Caco-2 (cell line): Measurements from ENCODE around the gene SETDB1. TPM values are rescaled to one million over a fixed set of nuclear protein-coding genes. Genes with fewer than 3 reads are reported as not detected.
A peak's percentile ranks its signal among the peaks of the same experiment; 100 is the strongest.

ENCODE experiments used
- BruUV-seq: library from RNA; stranded (reverse); fragments of 400-500 nt; replicated peaks from 2 replicates; lab custom pipeline; 2021; lab: Mats Ljungman, UMichigan
- CTCF ChIA-PET: fragments of 300-600 bp; sonication (Branson Sonifier 250); formaldehyde crosslinking; loops from one replicate; lab custom pipeline; 2022; ENCODE audit warnings: antibody characterized with exemption; lab: Charles Lee
- POLR2A ChIA-PET: fragments of 300-600 bp; sonication (Branson Sonifier 250); formaldehyde crosslinking; loops from one replicate; lab custom pipeline; 2022; ENCODE audit warnings: antibody characterized with exemption; lab: Charles Lee
- DNase-seq, 2 experiments: peaks; one replicate each; pipeline versions ENCODE4 v3.0.0 to v3.0.0-alpha.2; 2020 to 2022
- H3K27me3 ChIP-seq: replicated peaks from 2 replicates; pipeline ENCODE4 v1.6.0; 2011; ENCODE audit warnings: low read length; ENCODE audit not compliant: control insufficient read depth, insufficient read depth
- H3K36me3 ChIP-seq: 2 replicates; pipeline ENCODE4 v1.5.1; 2011; ENCODE audit warnings: low read length; ENCODE audit not compliant: control insufficient read depth, insufficient read depth
- H3K4me1 ChIP-seq: fragments of 250-450 bp; sonication (Bioruptor Pico); 2 replicates; pipeline ENCODE4 v1.5.1; 2020; ENCODE audit warnings: mild to moderate bottlenecking
- H3K4me3 ChIP-seq: 2 replicates; pipeline ENCODE4 v1.5.1; 2011; ENCODE audit warnings: low read depth, mild to moderate bottlenecking, control low read depth, low read length
- H3K9me3 ChIP-seq: fragments of 250-450 bp; sonication (Bioruptor Pico); 2 replicates; pipeline ENCODE4 v1.5.1; 2020; ENCODE audit warnings: mild to moderate bottlenecking, moderate library complexity
- H3K27ac Mint-ChIP-seq: one replicate; pipeline ENCODE4 v1.8.0; 2022; ENCODE audit warnings: mixed read lengths; ENCODE audit not compliant: unreplicated experiment
- H3K27me3 Mint-ChIP-seq: one replicate; pipeline ENCODE4 v1.8.0; 2022; ENCODE audit warnings: mixed read lengths; ENCODE audit not compliant: insufficient read depth, unreplicated experiment
- H3K36me3 Mint-ChIP-seq: one replicate; pipeline ENCODE4 v1.8.0; 2022; ENCODE audit warnings: mild to moderate bottlenecking, mixed read lengths; ENCODE audit not compliant: insufficient read depth, unreplicated experiment
- H3K4me1 Mint-ChIP-seq: one replicate; pipeline ENCODE4 v1.8.0; 2022; ENCODE audit warnings: low read depth, mixed read lengths; ENCODE audit not compliant: unreplicated experiment
- H3K4me3 Mint-ChIP-seq: one replicate; pipeline ENCODE4 v1.8.0; 2022; ENCODE audit warnings: mild to moderate bottlenecking, moderate library complexity, mixed read lengths; ENCODE audit not compliant: unreplicated experiment
- H3K9me3 Mint-ChIP-seq: one replicate; pipeline ENCODE4 v1.8.0; 2022; ENCODE audit warnings: mixed read lengths; ENCODE audit not compliant: unreplicated experiment
- CTCF ChIP-seq, 2 experiments: fragments of 200-600 bp in 1 of 2; IDR thresholded peaks; 1 replicate in 1 of 2; 2 replicates in 1 of 2; pipeline versions ENCODE4 v1.5.1 to v1.8.0; 2011 to 2022; ENCODE audit warnings: antibody characterized with exemption in 1 of 2, control low read depth in 1 of 2, inconsistent platforms in 1 of 2, low read depth in 1 of 2, low read length in 1 of 2, mild to moderate bottlenecking in 1 of 2, moderate library complexity in 1 of 2; ENCODE audit not compliant: insufficient read depth in 1 of 2, severe bottlenecking in 1 of 2, unreplicated experiment in 1 of 2
- intact Hi-C: fragments of 100-400 bp; cut with micrococcal nuclease; formaldehyde crosslinking; loops from one replicate; pipeline ENCODE4 v1.10.0; 2022; ENCODE audit not compliant: unreplicated experiment
- total RNA-seq: library from RNA; stranded (reverse); gene quantifications from 2 replicates; pipeline ENCODE4 v1.2.3, GENCODE V29; 2022

The SETDB1 gene
- total RNA-seq, 1 experiment from 2014 or later, result 45.0 TPM

DNA sequence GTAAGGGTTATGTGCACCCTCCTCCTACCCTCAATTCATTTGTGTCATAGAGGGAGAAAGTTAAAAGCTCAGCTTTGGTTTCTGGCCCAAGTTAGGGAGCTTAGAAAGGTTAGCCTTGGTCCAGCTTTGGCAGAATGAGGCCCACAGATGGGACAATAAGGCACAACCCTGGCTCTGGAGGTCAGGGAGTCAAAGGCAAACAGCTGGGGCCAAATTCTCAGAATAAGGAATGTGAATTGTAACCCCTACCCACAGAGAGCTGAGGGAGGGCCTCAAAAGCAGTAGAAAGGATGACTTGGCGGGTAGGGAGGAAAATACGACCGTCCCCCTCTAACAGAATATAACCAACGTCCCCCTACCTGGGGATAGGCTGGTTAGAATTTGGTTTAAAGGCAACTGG is 39.4 kb downstream of the SETDB1 start:
- TF ChIP-seq CTCF (IDR thresholded peaks at IDR 0.05; ENCODE audit: insufficient read depth in 1 of 2, low read depth in 1 of 2, low read length in 1 of 2, severe bottlenecking in 1 of 2, unreplicated experiment in 1 of 2), result no peak
- no peak for DNase-seq
- H3K27ac Mint-ChIP-seq, result no peak overlapping the region
- H3K36me3 ChIP-seq, result peaks cover 18% of the 10 kb centered on the region
- intact Hi-C loops, result no loop called here
- ChIA-PET POLR2A (interaction anchor here (0.8 to 1.1 kb wide), 2 partner anchors 9 to 11 kb away, joined by 3 read pairs; partner anchors contain the start of gene CERS2), CTCF (no interaction called here)
- H3K4me1 Mint-ChIP-seq, result peaks cover 50% of the 10 kb centered on the region
- H3K9me3 ChIP-seq, result no peaks in the 10 kb centered on the region
- H3K27me3 ChIP-seq, result no peaks in the 10 kb centered on the region
- BruUV-seq, result TSS peak; percentile 40
- H3K4me1 ChIP-seq, result peaks cover 31% of the 10 kb centered on the region
- H3K27me3 Mint-ChIP-seq, result no peaks in the 10 kb centered on the region
- H3K4me3 ChIP-seq, result no peak overlapping the region
- H3K36me3 Mint-ChIP-seq, result peaks cover 96% of the 10 kb centered on the region
- no peak overlapping the region for H3K4me3 Mint-ChIP-seq
- H3K9me3 Mint-ChIP-seq, result no peaks in the 10 kb centered on the region

- no TSS peak for BruUV-seq
- ChIA-PET POLR2A (interaction anchor here (1.1 kb wide), 1 partner anchor 11 kb away, joined by 3 read pairs; no protein-coding TSS in a partner anchor), CTCF (no interaction called here)
- DNase-seq, result no peak
- TF ChIP-seq CTCF (IDR thresholded peaks at IDR 0.05; ENCODE audit: insufficient read depth in 1 of 2, low read depth in 1 of 2, low read length in 1 of 2, severe bottlenecking in 1 of 2, unreplicated experiment in 1 of 2), result no peak
- Mint-ChIP-seq H3K27me3 (no peaks in the 10 kb centered on the region), H3K36me3 (peaks cover 92% of the 10 kb centered on the region), H3K4me3 (no peak overlapping the region), H3K4me1 (peaks cover 54% of the 10 kb centered on the region), H3K27ac (peak overlapping the region; percentile 68), H3K9me3 (no peaks in the 10 kb centered on the region)
- no peak overlapping the region for H3K4me3 ChIP-seq
- H3K36me3 ChIP-seq, result peaks cover 16% of the 10 kb centered on the region
- H3K9me3 ChIP-seq, result no peaks in the 10 kb centered on the region
- peaks cover 35% of the 10 kb centered on the region for H3K4me1 ChIP-seq
- no peaks in the 10 kb centered on the region for H3K27me3 ChIP-seq
- intact Hi-C loops, result no loop called here
Measured at GRCh38 chr1:150966011-150966410, 39.8 kb downstream of the SETDB1 start.

- peak overlapping the region; percentile 53 for H3K27ac Mint-ChIP-seq
- Histone ChIP-seq H3K36me3 (peaks cover 14% of the 10 kb centered on the region), H3K27me3 (no peaks in the 10 kb centered on the region), H3K9me3 (no peaks in the 10 kb centered on the region), H3K4me1 (peaks cover 38% of the 10 kb centered on the region), H3K4me3 (no peak overlapping the region)
- intact Hi-C loops, result no loop called here
- POLR2A ChIA-PET, result no interaction called here
- no peaks in the 10 kb centered on the region for H3K27me3 Mint-ChIP-seq
- no peak for TF ChIP-seq CTCF (IDR thresholded peaks at IDR 0.05; ENCODE audit: insufficient read depth in 1 of 2, low read depth in 1 of 2, low read length in 1 of 2, severe bottlenecking in 1 of 2, unreplicated experiment in 1 of 2)
- H3K36me3 Mint-ChIP-seq, result peaks cover 85% of the 10 kb centered on the region
- H3K9me3 Mint-ChIP-seq, result no peaks in the 10 kb centered on the region
- H3K4me1 Mint-ChIP-seq, result peaks cover 58% of the 10 kb centered on the region
- BruUV-seq, result no TSS peak
- CTCF ChIA-PET, result no interaction called here
- no peak for DNase-seq
- no peak overlapping the region for H3K4me3 Mint-ChIP-seq
Measured at GRCh38 chr1:150967936-150968335, 41.8 kb downstream of the SETDB1 start.
